ENCODE results near the gene ADAT1. TPM values are rescaled to one million over a fixed set of nuclear protein-coding genes. Genes with fewer than 3 reads are reported as not detected.

ADAT1 gene
- total RNA-seq, 1 experiment from 2014 or later, result 60.2 TPM

- TF ChIP-seq CTCF (IDR thresholded peaks at IDR 0.05; ENCODE audit: unreplicated experiment), result no peak
- peak within 1 kb of the TSS; percentile 76 for H3K4me3 Mint-ChIP-seq (ENCODE audit: unreplicated experiment)
- BruUV-seq (replicated peaks), result TSS peak; percentile 36
- H3K9me3 Mint-ChIP-seq (ENCODE audit: unreplicated experiment), result no peaks in the 10 kb centered on the region
- DNase-seq (ENCODE audit: unreplicated experiment), result peak; percentile 92
- ChIA-PET CTCF (interaction anchor here (0.6 to 10.6 kb wide), 6 partner anchors 11 to 1525 kb away, joined by 3 to 67 read pairs (median 4); no protein-coding TSS in a partner anchor), POLR2A (interaction anchor here (0.5 to 5.7 kb wide), 42 partner anchors 9 to 1630 kb away, joined by 3 to 76 read pairs (median 4); partner anchors contain the start of genes ADAT1, CFDP1, CPHXL2 and GABARAPL2)
- peaks cover 58% of the 10 kb centered on the region for H3K36me3 Mint-ChIP-seq (ENCODE audit: insufficient read depth, unreplicated experiment)
- H3K27me3 Mint-ChIP-seq (ENCODE audit: insufficient read depth, unreplicated experiment), result no peaks in the 10 kb centered on the region
- H3K4me1 Mint-ChIP-seq (ENCODE audit: insufficient read depth, unreplicated experiment), result peaks cover 33% of the 10 kb centered on the region
- intact Hi-C loops (cut with micrococcal nuclease), result loop anchor here (1.0 to 2.0 kb wide), 2 partner anchors 107 to 117 kb away; no protein-coding TSS in a partner anchor
- H3K27ac Mint-ChIP-seq (ENCODE audit: low read depth, unreplicated experiment), result peak within 1 kb of the TSS; percentile 98
Measured at GRCh38 chr16:75647492-75648264, 24.6 kb upstream of the ADAT1 start, which contains the start of the genes KARS1 and TERF2IP. TSS of gene KARS1 (minus strand) at chr16:75647665. CDS start at chr16:75647639, 26 bp downstream. TSS of gene TERF2IP (plus strand) at chr16:75647773. CDS start at chr16:75647883, 110 bp downstream.

- no peaks in the 10 kb centered on the region for H3K27me3 Mint-ChIP-seq (ENCODE audit: insufficient read depth, unreplicated experiment)
- ChIA-PET CTCF (interaction anchor here (1.0 to 10.6 kb wide), 5 partner anchors 11 to 413 kb away, joined by 3 to 67 read pairs (median 3); no protein-coding TSS in a partner anchor), POLR2A (interaction anchor here (0.6 to 5.7 kb wide), 34 partner anchors 8 to 1534 kb away, joined by 3 to 76 read pairs (median 5); partner anchors contain the start of genes ADAT1, CFDP1, CPHXL2 and GABARAPL2)
- H3K4me3 Mint-ChIP-seq (ENCODE audit: unreplicated experiment), result peak overlapping the region; percentile 76
- no peak for TF ChIP-seq CTCF (IDR thresholded peaks at IDR 0.05; ENCODE audit: unreplicated experiment)
- H3K4me1 Mint-ChIP-seq (ENCODE audit: insufficient read depth, unreplicated experiment), result peaks cover 27% of the 10 kb centered on the region
- H3K27ac Mint-ChIP-seq (ENCODE audit: low read depth, unreplicated experiment), result peak overlapping the region; percentile 98
- TSS peak; percentile 62 for BruUV-seq (replicated peaks)
- peaks cover 63% of the 10 kb centered on the region for H3K36me3 Mint-ChIP-seq (ENCODE audit: insufficient read depth, unreplicated experiment)
- H3K9me3 Mint-ChIP-seq (ENCODE audit: unreplicated experiment), result no peaks in the 10 kb centered on the region
- intact Hi-C loops (cut with micrococcal nuclease), result no loop called here
- no peak for DNase-seq (ENCODE audit: unreplicated experiment)
Measured at GRCh38 chr16:75647112-75647491, 24.0 kb upstream of the ADAT1 start.

- no TSS peak for BruUV-seq (replicated peaks)
- Mint-ChIP-seq H3K9me3 (ENCODE audit: unreplicated experiment) (no peaks in the 10 kb centered on the region), H3K4me3 (ENCODE audit: unreplicated experiment) (peak overlapping the region; percentile 38), H3K27ac (ENCODE audit: low read depth, unreplicated experiment) (no peak overlapping the region), H3K36me3 (ENCODE audit: insufficient read depth, unreplicated experiment) (peaks cover 67% of the 10 kb centered on the region), H3K4me1 (ENCODE audit: insufficient read depth, unreplicated experiment) (peaks cover 8% of the 10 kb centered on the region), H3K27me3 (ENCODE audit: insufficient read depth, unreplicated experiment) (no peaks in the 10 kb centered on the region)
- intact Hi-C loops (cut with micrococcal nuclease), result no loop called here
- ChIA-PET POLR2A (interaction anchor here (0.7 to 1.4 kb wide), 6 partner anchors 8 to 168 kb away, joined by 3 to 6 read pairs (median 4); partner anchors contain the start of gene ADAT1), CTCF (interaction anchor here (1.1 to 10.6 kb wide), 4 partner anchors 12 to 121 kb away, joined by 4 to 67 read pairs (median 6); no protein-coding TSS in a partner anchor)
- TF ChIP-seq CTCF (IDR thresholded peaks at IDR 0.05; ENCODE audit: unreplicated experiment), result no peak
- DNase-seq (ENCODE audit: unreplicated experiment), result peak; percentile 15
Measured at GRCh38 chr16:75644240-75645012, 21.3 kb upstream of the ADAT1 start.
